ENCODE measurements around the gene KCNQ1.

The KCNQ1 gene

GRCh38 chr11:2796508-2797113, 351.8 kb downstream of the KCNQ1 start:
- no peak for DNase-seq (ENCODE audit: low read depth in 2 of 2)

GRCh38 chr11:2797121-2797711, 352.4 kb downstream of the KCNQ1 start:
- DNase-seq (ENCODE audit: low read depth in 2 of 2) = no peak

GRCh38 chr11:2797741-2798361, 353.0 kb downstream of the KCNQ1 start:
- no peak for DNase-seq (ENCODE audit: low read depth in 2 of 2)

- no peak for DNase-seq (ENCODE audit: low read depth in 2 of 2)
These were observed 354.3 kb downstream of the KCNQ1 start for GRCh38 chr11:2798951-2799761.

- no peak for DNase-seq (ENCODE audit: low read depth in 2 of 2)
These were observed 355.3 kb downstream of the KCNQ1 start for GRCh38 chr11:2799881-2800654.

DNA sequence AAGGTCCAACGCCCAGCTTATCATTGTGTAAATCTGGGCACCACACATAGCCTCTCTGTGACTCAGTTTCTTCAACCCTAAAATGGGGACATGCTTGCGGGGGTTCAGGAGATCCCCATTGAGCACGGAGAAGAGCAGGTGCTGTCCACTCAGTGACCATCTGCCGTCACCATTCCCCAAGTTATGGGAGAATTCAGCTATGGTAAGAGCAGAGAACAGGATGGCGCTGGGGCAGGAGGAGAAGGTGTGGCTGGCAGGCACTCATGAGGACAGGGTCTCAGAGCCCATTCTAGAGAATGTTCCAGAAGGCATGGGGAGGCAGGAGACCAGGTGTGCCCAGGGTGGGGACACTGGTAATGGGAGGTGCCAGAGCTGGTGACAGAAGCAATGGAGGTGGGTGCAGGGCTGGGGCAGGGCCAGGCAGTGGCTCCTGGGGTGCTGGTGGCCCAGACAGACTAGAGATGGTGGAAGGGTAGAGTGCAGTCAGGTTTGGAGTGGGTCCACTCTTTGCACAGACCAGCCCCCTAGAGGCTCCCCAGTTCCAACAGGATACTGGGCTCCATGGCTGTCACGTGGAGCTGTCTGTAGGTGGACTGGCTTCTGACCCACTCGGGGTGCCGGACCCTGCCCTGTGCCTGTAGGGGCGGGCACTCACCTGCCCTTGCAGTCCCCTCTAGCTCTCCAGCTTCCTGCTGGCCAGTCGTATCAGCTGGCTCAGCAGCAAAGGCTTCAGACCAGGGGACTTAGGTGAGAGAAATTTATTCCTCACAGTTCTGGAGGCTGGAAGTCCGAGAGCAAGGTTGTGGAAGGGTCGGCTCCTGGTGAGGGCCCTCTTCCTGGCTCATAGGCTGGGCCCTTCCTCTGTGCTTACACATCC, 356.1 kb downstream of the KCNQ1 start:
- DNase-seq (ENCODE audit: low read depth in 2 of 2) = no peak

DNA sequence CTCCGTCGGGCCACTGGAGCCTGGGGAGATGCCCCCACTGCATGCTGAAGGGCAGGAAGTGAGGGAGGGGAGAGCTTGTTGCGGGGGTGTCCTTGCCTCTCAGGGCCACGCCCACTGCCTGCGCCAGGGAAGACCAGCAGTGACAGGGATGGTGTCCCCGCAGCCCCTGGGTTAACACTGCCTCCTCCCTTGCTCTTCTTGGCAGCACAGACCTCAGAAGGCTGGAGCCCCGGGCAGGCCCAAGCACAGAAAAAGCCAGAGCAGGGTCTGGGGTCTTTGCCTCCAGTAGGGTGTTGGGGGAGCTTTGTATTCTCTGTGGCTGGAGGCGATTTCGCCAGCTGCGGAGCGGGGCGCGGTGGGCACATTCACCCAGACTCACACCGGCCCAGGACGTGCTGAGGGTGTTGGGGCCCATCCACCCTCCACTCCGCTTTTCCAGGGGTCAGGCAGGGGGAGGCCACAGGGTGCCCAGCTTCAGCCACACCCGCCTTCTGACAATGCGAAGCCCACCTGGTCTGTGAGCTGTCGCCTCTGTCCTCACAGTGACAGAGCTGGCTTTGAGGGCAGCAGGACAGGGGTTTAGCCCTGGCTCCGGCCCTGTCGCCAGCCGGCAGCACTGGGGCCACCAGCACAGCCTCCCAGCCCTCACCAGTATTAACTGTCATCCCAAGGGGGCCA, 357.0 kb downstream of the KCNQ1 start:
- no peak for DNase-seq (ENCODE audit: low read depth in 2 of 2)

- DNase-seq (ENCODE audit: low read depth in 2 of 2) = no peak
These were observed 357.8 kb downstream of the KCNQ1 start for GRCh38 chr11:2802389-2803185.

GRCh38 chr11:2803186-2804091, 358.6 kb downstream of the KCNQ1 start:
- DNase-seq (ENCODE audit: low read depth in 2 of 2) = no peak

- no peak for DNase-seq (ENCODE audit: low read depth in 2 of 2)
These were observed 359.4 kb downstream of the KCNQ1 start for GRCh38 chr11:2804189-2804588.

DNA sequence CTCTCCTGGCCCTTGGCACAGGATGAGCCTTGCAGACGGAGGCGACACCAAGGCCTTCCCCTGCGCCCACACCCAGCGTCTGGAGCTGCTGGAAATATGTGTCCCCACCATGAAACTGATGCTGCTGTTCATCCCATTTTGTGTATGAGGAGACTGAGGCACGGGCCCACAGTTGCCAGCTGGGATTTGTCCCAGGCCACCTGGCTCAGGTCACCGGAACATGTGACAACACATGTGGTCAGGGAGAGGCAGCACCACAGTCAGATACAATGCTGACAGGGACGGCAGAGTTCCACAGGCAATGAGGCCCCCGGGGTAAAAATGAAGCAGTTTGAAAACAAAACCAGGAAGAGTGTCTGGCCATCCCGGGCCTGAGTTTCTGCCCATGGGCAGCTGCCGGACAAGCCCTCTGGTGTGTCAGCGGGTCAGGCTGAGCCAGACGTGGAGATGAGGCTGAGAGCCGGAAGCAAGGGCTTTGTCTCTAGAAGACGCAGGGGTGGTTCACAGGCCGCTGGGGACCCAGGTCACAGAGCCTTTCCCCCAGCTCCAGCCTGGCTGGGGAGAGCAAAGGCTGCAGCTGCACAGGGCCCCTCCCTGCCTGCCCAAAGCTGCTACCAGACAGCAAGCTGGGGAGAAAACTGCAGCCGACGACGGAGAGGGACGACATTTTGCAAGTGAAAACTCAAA, 360.0 kb downstream of the KCNQ1 start:
- DNase-seq (ENCODE audit: low read depth in 2 of 2) = no peak

DNA sequence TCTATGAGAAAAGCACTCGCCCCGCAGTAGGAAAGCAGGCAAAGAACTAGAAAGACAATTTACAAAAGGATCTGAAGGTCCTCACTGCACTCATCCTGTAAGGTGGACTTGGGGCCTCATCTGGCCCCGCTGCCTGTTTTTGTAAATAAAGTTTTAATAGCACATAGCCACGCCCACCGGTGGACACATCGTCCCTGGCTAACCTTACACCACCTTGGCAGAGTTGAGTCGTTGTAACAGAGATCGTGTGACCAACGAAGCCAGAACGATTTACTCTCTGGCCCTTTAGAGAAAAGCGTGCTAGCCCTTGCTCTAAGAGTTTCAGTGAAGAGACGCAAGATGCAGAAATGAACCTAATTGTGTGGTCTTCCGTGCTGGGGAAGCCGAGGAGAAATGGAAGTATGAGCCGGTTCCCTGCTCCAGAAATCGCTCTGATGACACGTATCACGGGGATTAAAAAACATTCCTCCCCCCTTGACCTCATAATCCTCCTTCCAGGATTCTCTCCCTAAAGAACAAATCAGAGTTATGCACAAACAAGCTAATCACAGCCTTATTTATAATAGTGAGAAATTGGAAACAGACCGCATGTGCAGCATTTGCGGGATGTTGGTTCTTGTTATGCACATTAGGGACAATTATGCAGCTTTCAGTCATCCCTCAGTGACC, 360.7 kb downstream of the KCNQ1 start:
- no peak for DNase-seq (ENCODE audit: low read depth in 2 of 2)

DNA sequence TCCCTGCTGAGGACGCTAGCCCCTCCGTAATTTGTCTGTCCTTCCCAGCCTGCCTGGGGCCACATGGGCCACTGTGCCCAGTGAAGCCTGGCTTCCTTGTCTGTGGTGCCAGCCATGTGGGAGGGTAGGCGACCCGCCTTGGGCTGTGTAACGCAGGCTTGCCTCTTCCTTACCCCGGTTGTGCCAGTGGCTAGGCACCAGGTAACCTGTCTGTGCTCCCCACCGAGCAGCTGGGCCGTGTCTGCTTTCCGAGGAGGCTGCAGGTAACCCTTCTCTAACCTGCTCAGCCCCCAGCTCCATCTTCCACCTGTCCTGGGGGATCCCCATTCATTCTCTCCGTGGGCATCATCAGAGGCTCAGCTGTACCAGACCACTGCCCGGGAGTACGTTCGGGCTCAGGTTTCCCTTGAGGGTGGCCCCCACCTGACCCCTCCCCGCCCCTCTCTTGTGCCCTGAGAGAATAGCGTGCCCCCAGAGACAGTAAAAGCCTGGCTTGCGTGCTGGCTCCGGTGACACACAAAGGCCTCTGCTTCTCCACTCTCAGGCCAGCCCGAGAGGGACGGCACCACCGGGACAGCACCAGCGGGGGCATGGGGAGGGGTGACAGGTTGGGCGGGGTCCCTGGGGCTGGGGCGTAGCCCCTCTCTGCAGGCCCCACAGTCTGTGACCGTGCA, 361.7 kb downstream of the KCNQ1 start:
- no peak for DNase-seq (ENCODE audit: low read depth in 2 of 2)

- no peak for DNase-seq (ENCODE audit: low read depth in 2 of 2)
These were observed 362.3 kb downstream of the KCNQ1 start for GRCh38 chr11:2807025-2807681.

DNA sequence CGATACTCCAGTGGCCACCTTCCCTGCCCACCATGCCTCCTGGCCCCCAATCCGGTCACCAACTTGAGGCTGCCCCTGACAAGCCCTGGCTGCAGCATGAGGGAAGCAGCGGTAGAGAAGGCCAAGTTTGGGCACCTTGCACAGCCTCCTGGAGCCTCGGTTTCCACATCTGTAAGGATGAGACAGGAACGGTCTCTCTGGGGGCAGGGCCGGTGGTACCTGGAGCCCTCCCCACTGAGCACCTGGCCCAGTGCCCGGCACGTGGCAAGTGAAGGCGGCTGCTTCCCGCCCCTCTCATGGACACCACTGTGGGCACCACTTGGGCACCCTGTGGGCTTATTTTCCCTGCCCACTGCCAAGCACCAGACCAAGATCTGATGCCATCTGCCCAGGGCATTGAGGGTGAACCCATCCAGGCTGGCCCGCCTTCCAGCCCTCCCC, 363.0 kb downstream of the KCNQ1 start:
- no peak for DNase-seq (ENCODE audit: low read depth in 2 of 2)

Data from stimulated activated CD8-positive, alpha-beta memory T cell treated with anti-CD3 and anti-CD28 coated beads, Interleukin-15, amount 100 ng/mL, for 4 hours (primary cell).